ENCODE measurements around the gene APOBEC2.

APOBEC2 gene

DNA sequence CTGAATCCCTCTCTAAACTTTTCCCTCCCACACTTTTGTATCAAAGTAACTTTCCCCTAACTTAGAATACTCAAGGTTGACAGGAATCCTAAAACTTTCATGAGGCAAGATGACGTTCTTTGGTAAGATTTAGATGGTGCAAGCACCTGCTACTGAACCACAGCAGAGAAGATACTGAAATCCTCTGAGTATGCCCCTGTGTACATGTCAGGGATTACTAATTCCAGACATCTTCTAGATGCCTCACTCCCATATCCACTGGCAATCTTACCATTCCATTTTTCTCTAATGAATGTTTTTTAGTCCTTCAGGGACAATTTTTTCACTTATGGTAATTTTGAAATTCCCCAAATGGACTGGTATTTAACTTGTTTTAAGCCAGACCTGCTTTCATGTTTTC is 9.1 kb downstream of the APOBEC2 start:
- no peak for DNase-seq

DNA sequence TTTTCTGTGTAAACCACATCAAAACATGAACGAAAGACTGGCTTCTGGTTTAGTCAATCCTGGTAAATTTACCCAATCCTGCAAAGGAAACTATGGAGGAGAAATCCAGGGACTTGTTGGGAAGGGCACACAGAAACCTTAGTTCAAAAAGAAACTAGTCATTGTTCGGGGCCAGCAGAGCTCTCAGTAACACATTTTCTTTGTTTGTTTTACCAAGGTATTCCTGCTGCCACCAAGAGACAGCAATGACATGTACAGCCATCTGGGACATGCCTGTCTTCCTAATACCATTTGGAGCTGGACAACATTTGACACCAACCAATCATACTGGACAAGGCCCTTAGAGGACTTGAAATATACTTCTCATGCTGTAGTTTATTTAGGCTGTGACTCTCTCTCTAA is 10.9 kb downstream of the APOBEC2 start:
- DNase-seq, result no peak

DNA sequence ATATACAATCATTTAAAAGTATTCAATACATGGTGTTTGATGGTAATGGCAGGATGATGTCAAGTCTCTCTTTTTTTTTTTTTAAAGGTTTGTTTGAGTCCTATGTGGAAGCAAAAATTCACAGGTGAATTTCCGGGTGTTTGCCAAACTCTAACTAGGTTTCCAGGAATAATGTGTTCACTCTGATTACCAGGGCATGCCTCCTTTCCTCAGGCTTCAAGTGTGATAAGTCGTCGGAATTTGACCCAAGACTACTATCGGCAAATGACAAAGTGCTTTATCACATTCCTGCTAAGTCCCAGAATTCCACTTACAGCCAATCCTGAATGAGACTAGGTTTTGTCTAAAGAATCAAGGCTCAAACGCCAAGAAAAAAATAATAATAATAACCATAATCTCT is 11.8 kb downstream of the APOBEC2 start:
- no peak for DNase-seq

DNA sequence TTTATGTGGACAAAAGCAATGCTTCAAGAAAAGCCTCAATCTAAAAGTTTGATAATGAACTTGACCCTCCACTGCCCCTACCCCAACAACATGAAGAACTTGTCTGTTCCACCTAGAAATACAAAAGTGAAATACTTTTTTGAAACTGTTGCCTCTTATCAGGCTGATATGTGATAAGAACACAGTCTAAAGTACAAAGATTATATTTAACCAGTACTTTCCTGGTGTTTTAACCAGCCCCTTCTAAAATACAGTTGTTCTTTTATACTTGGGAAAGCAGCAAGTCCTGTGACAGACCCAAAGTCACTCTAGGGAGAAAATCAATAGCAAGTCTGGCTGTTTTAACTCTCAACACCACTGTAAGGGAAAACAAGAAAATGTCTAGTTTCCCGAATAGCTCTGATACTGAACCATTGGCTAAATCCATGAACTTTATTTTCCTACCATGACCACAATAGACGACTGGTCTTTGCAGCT is 12.6 kb downstream of the APOBEC2 start:
- no peak for DNase-seq

DNA sequence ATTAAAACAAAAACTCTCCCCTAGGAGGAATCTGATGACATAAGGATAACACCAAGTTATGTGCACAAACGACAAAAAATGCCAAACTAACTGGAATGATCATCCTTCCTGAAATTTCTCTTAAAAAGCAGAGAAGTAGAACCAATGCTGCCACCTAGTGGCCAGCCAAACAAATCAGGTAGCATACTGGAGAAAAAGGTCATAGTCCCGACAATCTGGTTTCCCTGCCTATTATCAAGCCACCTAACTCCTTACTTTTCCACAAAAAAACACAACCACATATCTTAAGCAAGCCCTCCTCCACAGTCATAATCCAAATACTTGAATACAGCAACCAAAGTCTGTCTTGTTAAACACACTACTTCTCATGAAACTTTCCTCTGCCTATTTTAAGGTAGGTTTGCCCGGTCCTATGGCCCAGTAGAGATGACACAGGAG is 13.9 kb downstream of the APOBEC2 start:
- DNase-seq, result peak; percentile 61 to 69

DNA sequence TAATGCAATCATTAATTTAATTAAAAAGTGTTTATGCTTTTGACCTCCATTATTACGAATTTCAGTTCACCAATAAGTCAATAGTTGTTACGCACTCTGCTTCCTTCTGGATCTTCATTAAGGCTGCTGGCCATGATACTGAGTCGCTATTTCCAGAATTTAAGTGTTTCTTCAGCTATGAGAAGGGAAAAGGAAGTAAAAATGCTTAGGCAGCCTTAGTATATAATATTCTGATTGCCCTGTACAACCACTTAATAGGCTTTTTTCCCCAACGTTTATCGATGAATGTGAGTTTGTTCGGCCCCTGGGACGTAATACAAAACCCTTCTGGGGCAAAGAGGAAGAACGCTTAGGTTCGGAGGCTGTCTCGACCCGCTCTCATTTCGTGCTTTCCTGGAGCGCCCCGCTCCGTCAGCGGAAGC is 18.5 kb downstream of the APOBEC2 start:
- no peak for DNase-seq

DNA sequence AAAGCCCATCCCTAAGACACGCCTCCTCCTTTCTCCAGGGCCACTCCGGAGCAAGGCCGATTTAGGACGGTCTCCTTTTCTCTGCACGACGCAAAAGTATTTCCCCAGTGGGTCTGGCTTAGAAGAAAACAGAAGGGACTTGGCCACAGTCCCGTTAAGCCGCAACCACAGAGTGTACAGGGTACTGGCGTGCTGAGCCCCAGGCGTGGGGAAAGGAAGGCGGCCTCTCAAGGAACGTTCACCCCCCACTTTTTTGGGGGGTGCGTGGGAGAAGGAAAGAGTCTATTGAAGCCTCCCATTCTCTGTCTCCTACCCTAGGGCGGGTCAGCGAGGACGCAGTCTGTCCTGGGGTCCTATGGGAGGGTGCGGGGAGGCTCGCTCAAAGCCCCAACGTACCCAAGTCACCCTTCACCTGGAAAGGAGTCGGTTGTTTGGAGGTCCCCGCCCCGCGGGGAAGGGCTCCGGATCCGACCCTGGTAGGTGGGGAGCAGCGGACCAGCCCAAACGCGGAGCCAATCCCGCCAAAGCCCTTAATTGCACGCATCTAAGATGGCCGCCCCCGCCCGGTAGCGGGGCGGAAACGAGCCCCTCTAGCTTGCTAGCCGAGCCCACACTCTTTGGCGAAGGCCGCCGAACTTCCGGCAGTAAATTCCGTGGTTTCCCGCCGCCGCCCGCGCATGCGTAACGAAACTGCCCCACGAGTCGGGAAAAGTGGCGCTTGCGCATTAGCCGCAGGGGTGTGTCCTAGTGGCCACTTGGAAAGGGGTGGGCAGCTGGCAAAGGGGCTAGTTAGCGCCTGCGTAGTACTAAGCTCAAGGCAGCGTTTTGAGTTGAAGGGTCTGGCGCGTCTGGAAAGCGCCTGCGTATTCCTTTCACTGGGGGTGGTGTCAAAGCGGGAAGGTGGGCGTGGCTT is 19.2 kb downstream of the APOBEC2 start, which contains the start of gene OARD1:
OARD1 (minus strand) TSS at position 434 of the 913 bp plus-strand sequence. CDS start 722 bp downstream, outside the sequence.
- DNase-seq, result peak; percentile 100

DNA sequence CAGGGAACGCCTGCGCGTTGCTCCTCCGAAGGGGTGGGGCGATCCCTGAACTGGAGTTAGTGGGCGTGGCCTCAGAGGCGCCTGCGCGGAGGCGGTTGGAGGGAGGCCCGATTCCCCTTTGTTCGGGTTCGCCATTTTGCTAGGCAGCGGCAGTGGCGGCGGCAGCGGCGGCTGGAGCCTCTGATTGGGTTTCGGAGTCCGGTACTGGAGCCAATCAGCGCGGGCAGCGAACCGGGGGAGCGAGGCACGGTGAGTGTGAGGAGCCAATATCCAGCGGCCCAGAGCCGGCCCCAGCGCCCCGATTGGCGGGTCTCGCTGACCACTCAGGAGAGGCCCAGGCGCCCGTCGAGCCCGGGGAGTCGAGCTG is 19.8 kb downstream of the APOBEC2 start, which contains the start of gene NFYA:
NFYA (plus strand) TSS at position 139 of the 367 bp plus-strand sequence. CDS start 6,116 bp downstream, outside the sequence.
- no peak for DNase-seq

DNA sequence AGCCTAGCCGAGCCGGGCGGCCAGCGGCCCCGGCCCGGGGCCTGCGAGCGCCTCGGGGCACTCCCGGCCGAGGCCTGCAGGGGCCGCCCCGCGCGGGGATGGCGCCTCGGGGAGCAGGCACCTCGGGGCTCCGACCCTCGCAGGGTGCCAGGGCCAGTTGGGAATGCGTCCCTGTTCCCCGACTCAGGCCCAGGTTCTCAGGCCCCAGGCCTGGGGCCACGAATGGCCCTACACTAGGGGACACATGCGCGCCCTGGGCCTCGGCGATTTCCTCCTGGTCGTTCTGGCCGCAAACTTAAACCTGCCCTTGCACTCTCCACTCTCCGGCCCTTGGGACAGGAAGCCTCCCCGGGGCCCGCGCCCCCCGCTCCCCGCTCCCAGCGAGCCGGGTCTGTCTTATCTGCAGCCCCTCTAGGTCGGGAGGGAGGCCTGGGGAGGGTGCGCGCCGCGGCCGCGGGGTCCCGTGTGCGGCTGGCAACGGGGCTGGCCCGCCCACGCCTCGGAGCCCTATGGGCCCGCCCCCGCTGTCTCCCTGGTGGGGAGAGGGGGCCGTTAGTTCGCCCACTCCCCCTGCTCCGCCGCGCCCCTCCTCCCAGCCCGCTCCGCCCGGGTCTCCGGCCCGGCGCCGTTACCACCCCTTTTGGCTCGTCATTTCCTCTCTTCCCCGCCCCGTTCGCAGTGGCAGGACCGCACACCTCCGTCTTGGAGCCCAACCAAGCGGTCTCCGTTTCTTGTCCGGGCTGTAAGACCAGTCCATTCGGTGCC is 20.4 kb downstream of the APOBEC2 start:
- DNase-seq, result peak; percentile 85 to 86

DNA sequence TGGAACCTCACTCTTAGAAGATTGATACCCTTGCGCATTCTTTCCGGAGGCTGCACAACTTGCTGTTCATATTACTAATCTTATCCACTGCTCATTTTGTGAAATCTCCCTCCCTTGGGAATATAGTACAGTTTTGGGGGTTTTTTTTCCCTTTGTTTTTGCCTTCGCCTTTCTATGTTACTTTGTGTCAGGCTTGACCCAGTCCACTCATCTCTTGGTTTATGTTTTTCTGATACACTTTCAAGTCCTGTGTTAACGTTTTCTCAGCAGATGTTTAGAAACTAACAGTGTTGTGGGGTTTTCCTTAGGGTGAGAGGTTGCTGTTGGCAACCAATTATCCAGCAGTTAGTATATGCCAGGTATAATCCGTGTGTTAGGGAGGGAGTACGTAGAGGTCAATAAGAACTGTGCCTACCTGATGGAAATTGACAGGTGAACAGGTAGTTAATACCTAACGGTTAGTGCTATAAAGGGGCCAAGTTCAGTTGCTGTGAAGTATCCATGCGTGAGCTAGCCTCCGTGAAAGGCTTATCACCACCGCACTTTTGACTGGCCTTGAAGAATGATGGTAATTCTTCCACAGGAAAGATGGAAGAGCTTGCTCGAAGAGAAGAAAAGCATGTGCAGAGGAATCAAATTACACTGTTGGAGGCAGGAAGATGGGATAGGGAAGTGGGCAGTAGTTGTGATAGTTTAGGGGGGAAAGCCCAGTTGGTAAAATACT is 21.1 kb downstream of the APOBEC2 start:
- DNase-seq, result no peak

DNA sequence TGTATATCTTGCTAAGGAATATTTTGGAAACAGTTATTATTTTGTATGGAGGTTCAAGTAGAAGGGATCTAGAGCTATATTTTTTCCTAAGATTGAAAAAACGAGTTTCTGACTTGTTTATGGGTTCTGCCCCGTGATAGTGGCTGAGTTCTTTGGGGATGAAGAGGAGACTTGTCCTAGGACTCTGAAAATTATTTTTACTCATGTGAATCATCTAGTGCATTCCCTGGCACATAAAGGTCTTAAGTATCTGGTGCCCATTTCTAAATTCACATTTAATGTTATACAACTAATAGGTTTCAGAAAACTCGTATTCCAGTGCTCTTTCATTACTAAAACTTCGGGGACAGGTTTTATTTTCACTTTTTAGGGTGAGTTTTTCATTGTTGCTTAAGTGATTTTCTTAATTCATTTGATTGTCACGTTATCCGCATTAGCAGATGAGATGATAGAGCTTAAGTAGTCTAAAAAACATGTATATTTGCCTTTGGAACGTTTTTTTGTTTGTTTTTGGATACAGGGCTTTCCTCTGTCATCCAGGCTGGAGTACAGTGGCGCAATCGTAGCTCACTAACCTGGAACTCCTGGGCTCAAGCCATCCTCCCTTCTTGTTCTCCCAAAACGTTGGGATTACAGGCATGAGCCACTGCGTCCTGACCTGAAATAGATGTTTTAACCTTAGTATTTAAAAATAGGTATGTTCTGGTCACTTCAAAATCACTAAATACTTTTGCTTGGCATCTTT is 21.9 kb downstream of the APOBEC2 start:
- DNase-seq, result no peak

DNA sequence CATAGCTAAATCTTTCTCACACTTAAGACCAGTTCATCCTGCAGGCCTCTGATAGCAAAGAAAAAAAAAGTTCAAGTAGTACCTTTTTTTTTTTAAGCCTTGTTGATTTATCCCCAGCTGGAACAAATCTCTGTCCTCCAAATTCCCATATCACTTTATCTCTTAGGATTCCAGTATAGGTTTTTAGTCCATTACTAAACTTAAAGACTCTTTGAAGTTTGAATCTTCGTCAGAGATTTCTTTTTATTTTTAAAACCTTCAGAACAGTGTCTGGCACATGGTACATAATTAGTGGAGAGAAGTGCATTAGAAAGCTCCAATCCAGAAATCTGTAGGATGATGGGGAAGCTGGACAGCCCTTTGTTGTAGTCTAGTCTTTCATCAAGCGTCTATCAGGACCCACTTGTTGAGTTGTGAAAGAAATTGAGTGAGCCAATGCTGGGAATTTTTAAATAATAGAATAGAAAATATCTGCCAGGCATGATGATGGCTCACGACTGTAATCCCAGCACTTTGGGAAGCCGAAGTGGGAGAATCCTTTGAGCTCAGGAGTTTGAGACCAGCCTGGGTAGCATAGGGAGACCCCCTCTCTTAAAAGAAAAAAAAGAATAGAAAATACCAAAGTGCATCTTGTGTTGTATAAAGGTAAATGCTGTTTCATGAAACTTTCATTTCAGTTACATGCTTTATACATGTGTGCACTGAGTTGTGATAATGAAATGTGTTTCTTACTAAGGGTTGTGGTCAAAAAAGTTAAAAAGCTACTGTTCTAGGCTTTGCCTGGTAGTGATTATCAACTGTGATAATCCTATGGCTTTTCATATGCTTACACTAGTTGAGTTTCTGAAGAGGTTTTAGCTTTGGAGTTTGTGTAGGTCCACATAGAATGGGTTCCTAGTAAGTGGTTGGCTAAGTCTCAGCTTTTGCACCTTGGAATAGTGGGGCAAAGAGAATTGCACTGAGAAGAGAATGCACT is 22.9 kb downstream of the APOBEC2 start:
- no peak for DNase-seq

DNA sequence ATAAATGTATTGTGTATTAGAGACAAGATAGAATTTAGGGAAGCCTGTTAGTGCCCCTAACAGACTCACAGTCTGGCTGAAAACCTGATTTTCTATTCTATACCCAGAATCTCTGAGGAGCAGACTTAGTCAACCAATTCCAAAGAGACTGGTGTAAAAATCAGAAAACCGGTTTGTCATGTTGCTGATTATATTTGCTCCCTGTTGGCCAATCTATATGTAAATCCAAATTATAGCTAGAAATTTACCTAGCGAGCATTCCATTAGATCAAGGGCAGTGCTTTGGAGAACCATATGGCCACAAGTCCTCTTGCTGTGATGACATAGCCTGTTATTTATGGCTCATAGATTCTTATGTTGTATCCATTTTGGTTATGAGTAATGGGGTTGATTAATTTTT is 24.5 kb downstream of the APOBEC2 start:
- DNase-seq, result no peak

DNA sequence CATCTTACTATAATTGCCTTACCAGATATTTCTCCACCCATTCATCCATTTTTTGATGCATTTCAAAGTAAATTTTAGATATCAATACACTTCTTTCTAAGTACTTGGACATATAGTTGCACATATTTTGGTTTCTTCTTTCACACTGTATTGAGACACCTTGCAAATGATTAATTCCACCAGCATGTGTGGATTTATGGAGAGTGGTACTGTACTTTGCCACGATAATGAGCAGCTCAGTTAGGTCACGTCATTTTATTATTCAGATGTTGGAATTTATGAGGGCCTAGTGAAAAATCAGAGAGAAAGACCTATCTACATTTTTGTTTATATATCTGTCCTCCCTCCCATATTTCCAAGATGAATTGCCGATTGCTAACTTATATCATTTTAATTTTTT is 25.1 kb downstream of the APOBEC2 start:
- no peak for DNase-seq

DNA sequence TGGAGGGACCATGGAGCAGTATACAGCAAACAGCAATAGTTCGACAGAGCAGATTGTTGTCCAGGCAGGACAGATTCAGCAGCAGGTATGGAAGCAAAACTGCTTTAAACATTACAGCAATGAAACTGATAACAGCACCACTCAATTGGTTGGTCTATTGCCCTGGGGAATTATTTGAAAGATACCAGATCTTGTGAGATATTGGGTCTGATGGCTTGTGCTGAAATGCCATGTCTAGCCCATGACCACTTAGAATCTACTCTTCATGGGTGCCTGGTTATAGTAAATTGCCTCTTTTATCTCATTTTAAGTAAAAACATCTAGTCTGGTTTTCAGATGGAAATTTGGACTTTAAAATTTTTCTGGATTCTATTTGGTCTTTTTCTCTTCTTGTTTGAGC is 26.1 kb downstream of the APOBEC2 start:
- no peak for DNase-seq

DNA sequence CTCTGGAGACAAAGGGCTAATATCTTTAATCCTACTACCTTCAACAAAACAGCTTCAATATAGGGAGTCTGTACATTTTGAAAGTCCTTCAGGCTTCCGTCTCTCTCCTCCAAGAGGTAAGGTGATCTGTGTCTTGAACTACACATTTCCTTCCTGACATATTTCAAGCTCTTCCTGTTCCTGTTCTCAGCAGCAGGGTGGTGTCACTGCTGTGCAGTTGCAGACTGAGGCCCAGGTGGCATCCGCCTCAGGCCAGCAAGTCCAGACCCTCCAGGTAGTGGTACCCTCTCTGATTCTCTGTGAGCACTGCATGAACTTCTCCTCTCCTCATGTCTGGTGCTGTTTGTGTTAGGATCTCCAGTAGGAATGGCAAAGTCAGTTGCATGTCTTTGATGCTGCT is 27.6 kb downstream of the APOBEC2 start:
- DNase-seq, result no peak

DNA sequence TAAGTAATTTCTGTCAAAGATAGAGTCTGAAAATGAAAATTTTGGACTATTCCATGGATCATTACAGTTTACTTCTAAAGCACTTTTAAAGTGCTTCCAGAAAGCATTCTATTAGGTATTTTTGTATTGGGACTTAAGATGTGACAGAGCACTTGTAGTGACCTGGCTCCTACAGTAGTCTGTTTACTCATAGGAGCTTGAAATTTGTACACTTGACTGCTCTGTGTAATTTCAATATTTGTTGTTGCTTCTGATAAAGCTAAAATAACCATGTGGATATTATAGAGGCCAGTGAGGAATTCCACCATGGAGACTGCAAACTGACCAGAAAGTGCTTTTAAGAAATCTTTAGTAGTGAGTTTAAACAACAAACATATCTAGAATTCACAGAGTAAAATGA is 30.1 kb downstream of the APOBEC2 start:
- DNase-seq, result no peak

DNA sequence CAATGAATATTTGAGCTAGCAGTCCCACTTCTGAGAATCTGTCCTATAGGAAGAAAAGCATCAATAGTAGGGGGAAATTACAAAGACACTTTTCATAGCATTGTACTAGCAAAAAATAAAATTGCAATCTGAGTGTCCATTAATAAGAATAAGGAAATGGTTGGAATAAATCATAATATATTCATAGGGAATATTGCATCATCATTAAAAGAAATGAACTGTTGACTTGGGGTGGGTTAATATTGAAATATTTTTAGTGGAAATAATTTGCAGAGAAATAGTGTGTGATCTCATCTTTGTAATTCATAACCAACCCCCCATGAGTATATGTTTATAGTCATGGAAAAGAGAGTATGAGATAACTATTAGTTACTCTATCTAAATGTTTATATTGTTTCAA is 32.2 kb downstream of the APOBEC2 start:
- no peak for DNase-seq

DNA sequence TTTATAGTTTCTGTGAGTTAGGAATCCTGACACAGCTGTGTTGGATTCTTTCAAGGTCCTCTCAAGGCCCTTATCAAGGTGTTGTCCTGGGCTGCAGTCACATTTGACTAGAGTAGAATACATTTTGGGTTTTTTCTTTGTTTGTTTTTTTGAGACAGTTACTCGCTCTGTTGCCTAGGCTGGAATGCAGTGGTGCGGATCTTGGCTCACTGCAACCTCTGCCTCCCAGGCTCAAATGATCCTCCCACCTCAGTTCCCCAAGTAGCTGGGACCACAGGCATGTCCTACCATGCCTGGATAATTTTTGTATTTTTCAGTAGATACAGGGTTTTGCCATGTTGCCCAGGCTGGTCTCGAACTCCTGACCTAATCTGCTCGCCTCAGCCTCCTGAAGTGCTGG is 35.4 kb downstream of the APOBEC2 start:
- no peak for DNase-seq

DNA sequence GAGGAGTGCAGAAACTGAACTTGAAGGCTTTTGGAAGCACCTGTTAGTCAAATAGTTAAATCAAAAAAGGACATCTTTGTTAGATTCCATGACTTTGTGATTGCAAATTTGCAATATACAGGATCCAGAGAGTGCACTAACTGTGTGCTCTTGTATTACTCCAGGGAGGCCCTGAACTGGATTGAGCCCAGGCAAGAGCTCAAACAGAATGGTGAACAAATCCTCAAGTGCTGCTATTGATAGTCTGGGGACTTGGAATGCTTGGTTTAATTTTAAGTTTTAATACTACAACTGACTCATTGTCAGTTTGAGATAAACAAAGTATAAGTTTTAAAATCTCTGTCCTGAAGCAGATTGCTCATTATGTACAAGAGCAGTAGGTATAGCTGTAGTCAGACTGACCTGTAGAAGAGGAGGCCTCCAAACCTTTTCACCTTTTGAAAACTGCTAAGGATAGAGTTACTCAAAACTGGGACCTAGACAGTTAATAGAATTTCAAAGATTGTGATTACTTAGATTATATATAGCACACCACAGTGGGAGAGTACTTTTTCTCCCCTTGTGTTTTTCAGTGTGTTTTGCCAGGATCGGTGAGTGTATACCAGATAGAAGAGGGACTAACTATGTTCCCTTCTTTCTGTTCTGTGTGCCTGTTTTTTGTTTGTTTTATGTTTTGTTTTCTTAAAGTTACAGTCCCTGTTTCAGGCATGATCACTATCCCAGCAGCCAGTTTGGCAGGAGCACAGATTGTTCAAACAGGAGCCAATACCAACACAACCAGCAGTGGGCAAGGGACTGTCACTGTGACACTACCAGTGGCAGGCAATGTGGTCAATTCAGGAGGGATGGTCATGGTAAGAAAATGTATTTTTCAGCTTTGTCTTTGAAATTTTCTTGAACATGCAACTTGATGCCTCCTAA is 38.1 kb downstream of the APOBEC2 start:
- no peak for DNase-seq

All from activated T-cell treated with anti-CD3 and anti-CD28 coated beads, Interleukin-2, amount 50 U/mL, for 48 hours (primary cell).